GM13976 (cell line): ENCODE data around the gene TRABD.

ENCODE experiments used
- DNase-seq: peaks from one replicate; pipeline ENCODE4 v3.0.0; 2012; ENCODE audit warnings: low spot score
- in situ Hi-C: fragments of 300-500 bp; cut with MboI; formaldehyde crosslinking; loops from one replicate; pipeline ENCODE4 v1.12.0; 2022; ENCODE audit warnings: low sequenced_read_pairs, mixed read lengths, inconsistent platforms; ENCODE audit not compliant: unreplicated experiment
- TF ChIP-seq, protein P1 (sequence below): IDR thresholded peaks from 2 replicates; pipeline ENCODE4 v1.5.1; 2012; ENCODE audit warnings: borderline replicate concordance, mild to moderate bottlenecking; ENCODE audit not compliant: insufficient read depth; ENCODE audit errors: extremely low read depth, missing control alignments, control extremely low read depth

Gene TRABD

DNA sequence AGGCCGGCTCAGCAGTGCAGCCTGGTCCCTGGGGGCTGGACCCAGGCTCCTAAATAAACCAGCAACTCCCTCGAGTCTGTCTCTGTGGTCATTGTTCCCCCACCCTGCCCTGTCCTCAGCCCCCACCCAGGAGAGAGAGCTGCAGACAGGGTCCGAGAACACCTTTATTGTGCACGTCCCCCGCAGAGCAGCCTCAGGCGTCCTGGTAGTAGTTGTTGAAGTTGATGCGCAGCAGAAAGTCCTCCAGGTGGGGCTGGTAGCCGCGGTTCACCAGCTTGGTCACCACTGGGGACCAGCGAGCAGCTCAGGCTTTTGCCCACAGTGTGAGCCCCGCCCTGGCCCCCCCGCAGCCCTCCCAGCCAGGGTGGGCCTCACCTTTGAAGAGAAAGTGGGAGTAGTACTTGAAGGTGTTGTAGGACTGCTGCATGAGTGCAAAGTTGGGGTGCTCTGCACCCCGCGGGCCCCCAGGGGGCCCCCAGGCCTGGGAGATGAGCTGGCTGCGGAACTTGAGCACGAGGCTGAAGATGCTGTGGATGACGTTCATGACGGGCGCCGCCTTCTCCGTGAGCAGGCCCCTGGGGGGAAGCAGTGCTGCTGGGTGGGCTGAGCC is 31.9 kb downstream of the TRABD start:
- in situ Hi-C loops, result no loop called here
- DNase-seq, result no peak
- TF ChIP-seq, protein P1, sequence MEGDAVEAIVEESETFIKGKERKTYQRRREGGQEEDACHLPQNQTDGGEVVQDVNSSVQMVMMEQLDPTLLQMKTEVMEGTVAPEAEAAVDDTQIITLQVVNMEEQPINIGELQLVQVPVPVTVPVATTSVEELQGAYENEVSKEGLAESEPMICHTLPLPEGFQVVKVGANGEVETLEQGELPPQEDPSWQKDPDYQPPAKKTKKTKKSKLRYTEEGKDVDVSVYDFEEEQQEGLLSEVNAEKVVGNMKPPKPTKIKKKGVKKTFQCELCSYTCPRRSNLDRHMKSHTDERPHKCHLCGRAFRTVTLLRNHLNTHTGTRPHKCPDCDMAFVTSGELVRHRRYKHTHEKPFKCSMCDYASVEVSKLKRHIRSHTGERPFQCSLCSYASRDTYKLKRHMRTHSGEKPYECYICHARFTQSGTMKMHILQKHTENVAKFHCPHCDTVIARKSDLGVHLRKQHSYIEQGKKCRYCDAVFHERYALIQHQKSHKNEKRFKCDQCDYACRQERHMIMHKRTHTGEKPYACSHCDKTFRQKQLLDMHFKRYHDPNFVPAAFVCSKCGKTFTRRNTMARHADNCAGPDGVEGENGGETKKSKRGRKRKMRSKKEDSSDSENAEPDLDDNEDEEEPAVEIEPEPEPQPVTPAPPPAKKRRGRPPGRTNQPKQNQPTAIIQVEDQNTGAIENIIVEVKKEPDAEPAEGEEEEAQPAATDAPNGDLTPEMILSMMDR, result no peak

DNA sequence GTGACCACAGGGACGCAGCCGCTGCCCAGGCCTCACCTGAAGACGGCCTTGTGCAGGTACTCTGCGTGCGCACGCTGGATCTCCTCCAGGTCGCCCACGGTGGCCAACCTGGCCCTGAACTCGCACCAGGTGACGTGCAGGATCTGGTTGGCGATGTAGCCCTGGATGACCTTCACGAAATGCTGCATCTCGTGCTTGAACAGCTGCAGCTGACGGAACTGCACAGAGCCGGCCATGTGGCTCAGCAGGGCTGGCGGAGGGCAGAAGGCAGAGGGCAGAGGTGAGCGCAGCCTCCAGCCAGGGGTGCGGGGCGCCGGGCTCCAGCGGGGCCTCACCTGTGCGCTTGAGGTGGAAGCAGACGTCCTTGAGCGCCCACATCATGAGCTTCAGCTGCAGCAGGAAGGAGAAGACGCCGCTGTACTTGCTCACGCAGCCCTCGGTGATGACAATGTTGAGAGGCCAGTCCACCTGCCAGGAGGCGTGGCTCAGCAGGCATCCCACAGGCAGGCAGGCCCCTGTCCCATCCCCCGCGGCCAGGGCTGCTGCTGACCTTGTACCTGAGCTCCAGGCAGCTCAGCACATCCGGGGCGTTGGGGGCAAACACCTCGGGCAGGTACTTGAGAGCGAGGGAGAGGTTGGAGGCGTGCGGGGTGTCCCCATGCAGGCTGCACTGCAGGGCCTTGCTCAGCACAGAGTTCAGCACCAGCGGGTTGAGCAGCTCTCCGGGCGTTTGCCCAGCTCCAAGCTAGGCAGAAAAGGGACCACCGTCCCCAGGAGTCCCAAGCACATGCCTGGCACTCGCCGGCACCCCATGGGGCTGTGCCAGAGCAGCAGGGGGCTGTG is 32.7 kb downstream of the TRABD start:
- no peak for DNase-seq
- in situ Hi-C loops, result no loop called here

DNA sequence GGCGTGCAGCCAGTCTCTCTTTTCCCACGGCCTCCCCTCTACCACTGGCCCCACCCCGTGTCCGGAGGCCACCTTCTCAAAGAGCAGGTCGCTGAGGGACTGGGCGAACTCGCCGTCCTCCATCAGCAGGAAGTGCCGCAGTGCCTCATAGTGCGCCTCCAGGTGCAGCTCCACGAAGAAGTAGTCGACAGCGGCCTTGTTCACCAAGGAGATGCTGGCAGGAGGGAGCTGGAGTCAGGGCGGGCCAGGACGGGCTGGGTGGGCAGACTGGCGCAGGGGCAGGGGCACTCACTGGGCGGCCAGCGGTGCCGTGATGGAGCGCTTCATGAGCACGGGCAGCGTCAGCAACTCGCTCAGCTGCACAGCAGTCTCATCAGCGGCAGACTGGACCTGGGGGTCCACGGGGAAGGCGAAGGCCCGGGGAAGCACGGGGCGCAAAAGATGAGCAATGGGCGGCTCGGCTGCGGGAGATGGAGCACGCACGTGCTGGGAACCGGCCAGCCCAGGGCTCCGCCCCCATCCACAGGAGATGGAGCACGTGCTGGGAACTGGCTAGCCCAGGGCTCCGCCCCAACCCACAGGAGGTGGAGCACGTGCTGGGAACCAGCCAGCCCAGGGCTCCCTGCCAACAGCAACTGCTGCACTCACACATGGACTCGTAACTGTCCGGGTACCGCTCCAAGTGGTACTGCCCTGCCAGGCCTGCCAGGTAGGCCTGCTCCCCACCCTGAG is 33.4 kb downstream of the TRABD start:
- DNase-seq, result no peak
- in situ Hi-C loops, result no loop called here

More for the DNA sequence above, 32.7 kb downstream of the TRABD start:
- TF ChIP-seq, protein P1, result no peak

DNA sequence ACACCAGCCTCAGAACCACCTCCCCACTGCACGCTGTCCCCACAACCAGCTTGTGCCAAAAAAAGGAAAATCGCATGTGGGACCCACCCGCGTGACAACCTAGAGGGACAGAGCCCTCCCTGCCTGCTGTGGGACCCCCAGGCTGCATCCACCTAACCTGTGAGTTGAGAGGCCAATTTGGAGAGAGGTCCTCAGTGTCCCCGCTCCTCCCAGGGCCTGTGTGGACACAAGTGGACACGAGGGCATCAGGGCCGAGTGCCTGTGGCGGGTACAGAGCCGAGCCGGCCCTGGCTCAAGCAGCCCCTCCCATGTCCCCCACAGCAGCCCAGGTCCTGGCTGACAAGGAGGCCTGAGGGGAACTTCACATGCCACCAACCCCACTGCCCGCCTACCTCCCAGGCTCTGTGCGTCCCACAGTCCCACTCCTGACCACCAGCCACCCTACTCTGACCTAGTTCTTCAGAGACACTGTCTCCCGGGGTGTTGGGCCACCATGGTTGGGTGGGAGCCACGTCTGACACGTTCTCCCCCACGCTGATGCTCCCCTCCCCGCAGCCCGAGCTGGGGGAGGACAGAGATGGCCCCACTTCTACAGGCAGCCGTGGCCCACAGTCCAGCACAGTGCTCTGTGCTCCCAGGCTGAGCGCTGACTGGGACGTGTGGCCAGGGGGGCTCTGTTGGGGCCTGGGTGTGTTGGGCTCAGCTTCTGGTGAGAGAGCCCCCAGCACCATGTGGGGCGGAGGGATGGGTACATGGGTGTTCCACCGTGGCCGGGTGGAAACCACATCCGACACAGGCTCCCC is 34.3 kb downstream of the TRABD start:
- TF ChIP-seq, protein P1, result no peak
- in situ Hi-C loops, result no loop called here
- no peak for DNase-seq

More for the DNA sequence above, 33.4 kb downstream of the TRABD start:
- TF ChIP-seq, protein P1, result no peak

DNA sequence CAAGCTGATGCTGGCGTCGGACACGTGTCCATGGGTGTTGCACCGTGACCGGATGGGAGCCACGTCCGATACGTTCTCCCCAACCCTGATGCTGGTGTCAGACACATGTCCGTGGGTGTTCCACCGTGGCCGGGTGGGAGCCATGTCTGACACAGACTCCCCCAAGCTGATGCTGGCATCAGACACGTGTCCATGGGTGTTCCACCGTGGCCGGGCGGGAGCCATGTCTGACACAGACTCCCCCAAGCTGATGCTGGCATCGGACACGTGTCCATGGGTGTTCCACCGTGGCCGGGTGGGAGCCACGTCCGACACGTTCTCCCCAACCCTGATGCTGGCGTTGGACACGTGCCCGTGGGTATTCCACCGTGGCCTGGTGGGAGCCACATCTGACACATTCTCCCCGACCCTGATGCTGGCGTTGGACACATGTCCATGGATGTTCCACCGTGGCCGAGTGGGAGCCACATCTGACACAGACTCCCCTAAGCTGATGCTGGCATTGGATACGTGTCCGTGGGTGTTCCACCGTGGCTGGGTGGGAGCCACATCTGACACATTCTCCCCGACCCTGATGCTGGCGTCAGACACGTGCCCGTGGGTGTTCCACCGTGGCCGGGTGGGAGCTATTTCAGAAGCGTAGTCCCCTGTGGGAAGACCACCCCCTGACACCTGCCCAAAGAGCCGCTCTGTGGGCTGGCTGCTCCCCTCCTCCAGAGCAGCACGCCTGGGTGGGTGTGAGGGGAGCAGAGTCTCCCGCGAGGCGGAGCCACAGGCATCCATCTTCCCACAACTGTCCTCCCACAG is 35.1 kb downstream of the TRABD start:
- in situ Hi-C loops, result no loop called here
- TF ChIP-seq, protein P1, result no peak
- no peak for DNase-seq
